OCI-LY1 (cell line): ENCODE results near the gene EML1.
A peak's percentile ranks its signal among the peaks of the same experiment; 100 is the strongest.

ENCODE experiments used
- H2AFZ ChIP-seq: fragments of 200-600 bp; sonication (generic), shearing (Covaris generic); 2 replicates; pipeline ENCODE4 v1.6.0; 2014; ENCODE audit warnings: antibody characterized with exemption, mild to moderate bottlenecking, low read length
- H3F3A ChIP-seq: fragments of 200-600 bp; sonication (generic), shearing (Covaris generic); 2 replicates; pipeline ENCODE4 v1.6.0; 2014; ENCODE audit warnings: mild to moderate bottlenecking, antibody characterized with exemption, low read length, moderate library complexity; ENCODE audit not compliant: insufficient read depth
- H3K27ac ChIP-seq: fragments of 200-600 bp; sonication (generic); 2 replicates; pipeline ENCODE4 v1.5.1; 2014; ENCODE audit warnings: low read length, mixed run types, mild to moderate bottlenecking, low read depth; ENCODE audit not compliant: poor library complexity, severe bottlenecking
- H3K27me3 ChIP-seq: fragments of 200-600 bp; sonication (generic); 2 replicates; pipeline ENCODE4 v1.6.0; 2014; ENCODE audit warnings: antibody characterized with exemption, mild to moderate bottlenecking, low read length, moderate library complexity; ENCODE audit not compliant: insufficient read depth
- H3K36me3 ChIP-seq: fragments of 200-600 bp; sonication (generic); 2 replicates; pipeline ENCODE4 v1.6.1; 2014; ENCODE audit warnings: mild to moderate bottlenecking, antibody characterized with exemption, low read length, moderate library complexity, mixed read lengths; ENCODE audit not compliant: insufficient read depth
- H3K4me1 ChIP-seq: fragments of 200-600 bp; sonication (generic); 2 replicates; pipeline ENCODE4 v1.5.1; 2014; ENCODE audit warnings: mild to moderate bottlenecking, low read length, moderate library complexity; ENCODE audit not compliant: insufficient read depth, severe bottlenecking
- H3K4me2 ChIP-seq: fragments of 200-600 bp; sonication (generic), shearing (Covaris generic); 2 replicates; pipeline ENCODE4 v1.6.1; 2014; ENCODE audit warnings: low read length
- H3K4me3 ChIP-seq: fragments of 200-600 bp; sonication (generic); 2 replicates; pipeline ENCODE4 v1.5.1; 2014; ENCODE audit warnings: low read length, low read depth, mild to moderate bottlenecking, mixed read lengths; ENCODE audit not compliant: poor library complexity, severe bottlenecking
- H3K79me2 ChIP-seq: fragments of 200-600 bp; shearing (Covaris generic); 2 replicates; pipeline ENCODE4 v1.6.1; 2016; ENCODE audit warnings: mixed run types, low read length, mixed read lengths; ENCODE audit not compliant: insufficient read depth
- H3K9ac ChIP-seq: fragments of 200-600 bp; sonication (generic), shearing (Covaris generic); 2 replicates; pipeline ENCODE4 v1.6.1; 2014; ENCODE audit warnings: mild to moderate bottlenecking, low read length, mixed read lengths
- H3K9me2 ChIP-seq: fragments of 200-600 bp; sonication (generic), shearing (Covaris generic); 2 replicates; pipeline ENCODE4 v1.6.1; 2014; ENCODE audit warnings: low read depth, mild to moderate bottlenecking, low read length, mixed read lengths
- H3K9me3 ChIP-seq: fragments of 200-600 bp; shearing (Covaris generic); 2 replicates; pipeline ENCODE4 v1.6.1; 2014; ENCODE audit warnings: low read length, mixed read lengths
- H4K20me1 ChIP-seq: fragments of 200-600 bp; sonication (generic), shearing (Covaris generic); 2 replicates; pipeline ENCODE4 v1.6.0; 2016; ENCODE audit warnings: mild to moderate bottlenecking, low read length; ENCODE audit not compliant: insufficient read depth
- CTCF ChIP-seq: fragments of 200-600 bp; sonication (generic), shearing (Covaris generic); IDR thresholded peaks from 2 replicates; pipeline ENCODE4 v1.5.1; 2017; ENCODE audit warnings: mild to moderate bottlenecking, antibody characterized with exemption, low read length, moderate library complexity, mixed read lengths
- EZH2 ChIP-seq: fragments of 200-600 bp; sonication (generic), shearing (Covaris generic); IDR thresholded peaks from 2 replicates; pipeline ENCODE4 v1.8.0; 2017; ENCODE audit warnings: borderline replicate concordance, mixed run types, mild to moderate bottlenecking, antibody characterized with exemption, low read length, moderate library complexity, mixed read lengths

EML1 gene

GRCh38 chr14:99793213-99794150 is at the start of gene EML1:
Gene EML1, plus strand, starts transcription at chr14:99793413. Its CDS starts 64 bp downstream, at chr14:99793477.
- no peak for TF ChIP-seq EZH2
- TF ChIP-seq CTCF = no peak
- Histone ChIP-seq H3K9ac (no peak within 1 kb of the TSS; the same call in 1 of the 2 replicates), H3K4me1 (peaks cover 4% of the 10 kb centered on the region), H3K9me2 (no peaks in the 10 kb centered on the region), H3F3A (no peaks in the 10 kb centered on the region; the same call in 1 of the 2 replicates), H4K20me1 (no peaks in the 10 kb centered on the region), H2AFZ (no peak within 1 kb of the TSS), H3K4me3 (peak within 1 kb of the TSS; percentile 39), H3K27me3 (peaks cover 3% of the 10 kb centered on the region; the same call in 1 of the 2 replicates), H3K27ac (no peak within 1 kb of the TSS), H3K79me2 (no peaks in the 10 kb centered on the region), H3K36me3 (no peaks in the 10 kb centered on the region), H3K4me2 (peak within 1 kb of the TSS; percentile 62), H3K9me3 (no peaks in the 10 kb centered on the region)

DNA sequence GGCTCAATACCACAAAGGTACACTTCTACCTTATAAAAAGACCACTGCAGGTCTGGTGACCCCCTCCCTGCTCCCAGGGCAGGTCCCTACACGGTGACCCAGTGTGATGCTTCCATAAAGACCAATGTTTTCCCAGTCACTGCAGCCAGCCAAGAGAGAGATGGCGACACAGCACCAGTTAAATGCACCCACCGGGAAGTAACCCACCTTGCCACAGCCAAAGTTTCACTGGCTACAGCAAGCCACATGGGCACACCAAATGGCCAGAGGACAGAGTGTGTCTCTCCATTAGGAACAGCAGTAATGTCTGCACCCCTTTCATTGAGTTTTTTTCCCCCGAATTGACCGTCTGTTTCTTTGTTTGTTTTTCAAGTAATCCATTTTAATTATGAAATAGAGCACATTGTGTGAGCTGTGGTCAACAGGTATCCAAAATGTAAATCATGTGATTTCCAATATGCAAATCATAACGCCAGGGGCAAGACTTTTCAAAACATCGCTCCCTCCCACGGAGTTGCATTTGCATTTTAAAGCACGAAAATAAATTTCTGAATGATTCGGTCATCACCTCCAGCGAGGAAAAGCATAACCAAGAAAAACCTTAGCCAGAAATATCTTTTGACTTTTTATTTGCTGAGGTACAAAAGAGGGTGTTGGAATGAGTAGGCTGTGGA is 48.9 kb upstream of the EML1 start:
- TF ChIP-seq EZH2 (no peak), CTCF (no peak)
- Histone ChIP-seq H4K20me1 (no peaks in the 10 kb centered on the region), H3K4me2 (no peak overlapping the region), H2AFZ (no peak overlapping the region), H3K4me3 (no peak overlapping the region), H3K79me2 (no peaks in the 10 kb centered on the region), H3F3A (no peaks in the 10 kb centered on the region), H3K9me3 (no peaks in the 10 kb centered on the region), H3K27ac (no peak overlapping the region), H3K9ac (no peak overlapping the region), H3K27me3 (no peaks in the 10 kb centered on the region; the same call in 1 of the 2 replicates), H3K9me2 (no peaks in the 10 kb centered on the region), H3K36me3 (no peaks in the 10 kb centered on the region), H3K4me1 (no peaks in the 10 kb centered on the region)

GRCh38 chr14:99744873-99745224 is 48.4 kb upstream of the EML1 start:
- Histone ChIP-seq H4K20me1 (no peaks in the 10 kb centered on the region), H3K27me3 (no peaks in the 10 kb centered on the region; the same call in 1 of the 2 replicates), H3K4me1 (no peaks in the 10 kb centered on the region), H3K4me2 (no peak overlapping the region), H3F3A (no peaks in the 10 kb centered on the region), H2AFZ (no peak overlapping the region), H3K79me2 (no peaks in the 10 kb centered on the region), H3K36me3 (no peaks in the 10 kb centered on the region), H3K4me3 (no peak overlapping the region), H3K27ac (no peak overlapping the region), H3K9me2 (no peaks in the 10 kb centered on the region), H3K9me3 (no peaks in the 10 kb centered on the region), H3K9ac (no peak overlapping the region)
- no peak for TF ChIP-seq EZH2
- TF ChIP-seq CTCF = no peak
